Measurements from ENCODE around the gene CFAP100. TPM values are rescaled to one million over a fixed set of nuclear protein-coding genes. Genes with fewer than 3 reads are reported as not detected.
A peak's percentile ranks its signal among the peaks of the same experiment; 100 is the strongest.

The CFAP100 gene
- 3.9 TPM for polyA plus RNA-seq (2013, experiment 1 of 2)
- 2.8 TPM for polyA plus RNA-seq (2013, experiment 2 of 2)

DNA sequence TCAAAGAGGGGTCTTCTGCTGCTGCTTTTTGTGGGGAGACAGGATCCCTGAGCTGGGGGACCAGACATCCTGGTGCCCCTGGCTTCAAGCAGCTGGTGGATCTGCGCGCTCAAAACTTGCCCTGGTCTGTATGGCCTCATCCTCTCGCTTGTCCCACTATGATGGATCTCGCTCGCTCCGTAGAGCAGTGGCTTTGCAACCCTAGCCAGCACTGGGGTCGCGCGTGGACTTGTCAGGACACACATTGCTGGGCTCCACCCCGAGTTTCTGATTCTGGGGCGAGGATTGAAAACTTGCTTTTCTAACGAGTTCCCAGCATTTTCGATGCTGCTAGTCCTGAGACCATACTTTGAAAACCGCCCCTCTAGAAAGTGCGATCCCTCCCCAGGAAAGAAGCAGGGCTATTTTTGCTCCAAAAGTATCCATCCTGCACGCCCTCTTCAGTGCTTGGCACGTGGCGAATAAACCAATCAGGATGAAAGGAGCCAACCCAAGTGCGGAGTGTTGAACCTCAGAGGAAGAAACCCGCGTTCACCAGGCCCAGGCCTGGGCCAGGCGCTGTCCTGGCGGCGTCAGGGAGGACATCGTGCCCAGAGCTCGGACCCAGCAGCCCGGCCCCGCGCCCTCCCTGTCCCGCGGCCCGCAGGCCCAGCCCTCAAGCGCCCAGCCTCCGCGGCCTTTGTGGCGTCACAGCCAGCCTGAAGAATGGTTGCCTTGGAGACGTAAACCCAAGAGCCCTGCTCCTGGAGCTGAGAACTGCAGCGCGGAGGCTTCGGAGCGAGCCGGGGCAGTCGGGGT is at the start of gene CFAP100:
CFAP100 (plus strand) TSS at position 731 of the 798 bp plus-strand sequence. CDS start 1,092 bp downstream, outside the sequence.
- H3K27ac ChIP-seq (replicated peaks; ENCODE audit: low read length) = no peak within 1 kb of the TSS
- H3K27me3 ChIP-seq (ENCODE audit: control insufficient read depth in 3 of 3, insufficient read depth in 3 of 3, low read depth in 1 of 3, low read length in 3 of 3) = peaks cover 0 to 59% (median 8%) of the 10 kb centered on the region in 3 experiments

DNA sequence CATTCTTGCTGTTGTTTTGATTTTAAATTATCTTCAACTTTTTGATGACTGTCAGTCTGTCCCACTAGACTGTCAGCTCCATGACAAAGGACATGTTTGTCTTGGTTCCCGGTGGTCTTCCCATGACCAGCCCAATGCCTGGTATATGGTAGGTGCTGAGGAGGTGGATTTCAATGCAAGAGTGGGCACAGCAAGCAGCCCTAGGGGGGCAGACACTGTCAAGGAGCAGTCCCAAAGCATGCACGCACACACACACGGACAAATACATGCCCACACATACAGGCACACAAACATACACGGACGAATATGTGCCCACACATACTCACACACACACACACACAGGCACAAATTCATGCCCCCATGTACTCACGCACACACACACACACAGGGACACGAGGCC is 49.5 kb upstream of the CFAP100 start:
- peak overlapping the region; percentile 51 for H3K9ac ChIP-seq (ENCODE audit: low read depth, low read length, poor library complexity)
- no peak overlapping the region for H2BK15ac ChIP-seq (ENCODE audit: low read length)
- DNase-seq (ENCODE audit: low spot score) = no peak
- no peak overlapping the region for H4K8ac ChIP-seq (ENCODE audit: low read depth, low read length)
- no peak overlapping the region for H3K27ac ChIP-seq (replicated peaks; ENCODE audit: low read length)
- peaks cover 2% of the 10 kb centered on the region for H3K79me1 ChIP-seq (ENCODE audit: low read depth, low read length)
- H3K27me3 ChIP-seq (ENCODE audit: control insufficient read depth in 3 of 3, insufficient read depth in 3 of 3, low read depth in 1 of 3, low read length in 3 of 3) = no peaks in the 10 kb centered on the region
- H4K91ac ChIP-seq (ENCODE audit: low read depth, low read length, poor library complexity) = no peak overlapping the region
- no peak overlapping the region for H2BK5ac ChIP-seq (ENCODE audit: low read length)
- no peak overlapping the region for H2BK12ac ChIP-seq (ENCODE audit: low read length)
- H2AK5ac ChIP-seq (ENCODE audit: low read depth, low read length) = peak overlapping the region; percentile 40
- no peak overlapping the region for H2AFZ ChIP-seq (ENCODE audit: low read length)
- peak overlapping the region; percentile 71 for H3K23ac ChIP-seq (ENCODE audit: low read depth, low read length, poor library complexity)
- H3K9me3 ChIP-seq (replicated peaks in 1 of 2; ENCODE audit: control insufficient read depth in 2 of 2, insufficient read depth in 1 of 2, low read depth in 1 of 2, low read length in 2 of 2) = no peaks in the 10 kb centered on the region
- H3K36me3 ChIP-seq (replicated peaks in 1 of 2; ENCODE audit: control insufficient read depth in 2 of 2, insufficient read depth in 2 of 2, low read length in 2 of 2) = no peaks in the 10 kb centered on the region
- WGBS, 2 donors (ENCODE audit: extremely low coverage in 2 of 2, insufficient read length in 2 of 2, insufficient replicate concordance in 1 of 2) = no CpG with 5 or more reads among the region's 7 CpGs
- H3K4me1 ChIP-seq (ENCODE audit: control insufficient read depth in 2 of 2, insufficient read depth in 1 of 2, low read depth in 1 of 2, low read length in 2 of 2) = peaks cover 0 to 5% of the 10 kb centered on the region in 2 donors
- H3K4me2 ChIP-seq (ENCODE audit: insufficient read depth, low read length, poor library complexity, severe bottlenecking) = no peak overlapping the region
- peak overlapping the region; percentile 78 for H3K14ac ChIP-seq (ENCODE audit: low read length)
- H3K18ac ChIP-seq (ENCODE audit: low read length) = peak overlapping the region; percentile 32
- H2BK120ac ChIP-seq (ENCODE audit: low read depth, low read length) = no peak overlapping the region
- no peak overlapping the region for H3K4ac ChIP-seq (ENCODE audit: low read length)
- H3K4me3 ChIP-seq (ENCODE audit: low read length in 2 of 2) = no peak overlapping the region

More for the DNA sequence above, at the start of gene CFAP100:
- H3K4ac ChIP-seq (ENCODE audit: low read length) = no peak within 1 kb of the TSS
- peak within 1 kb of the TSS; percentile 98 for H3K18ac ChIP-seq (ENCODE audit: low read length)
- H3K14ac ChIP-seq (ENCODE audit: low read length) = peak within 1 kb of the TSS; percentile 48
- no peaks in the 10 kb centered on the region for H3K79me1 ChIP-seq (ENCODE audit: low read depth, low read length)
- peak within 1 kb of the TSS; percentile 93 for H2AFZ ChIP-seq (ENCODE audit: low read length)
- no CpG with 5 or more reads among the region's 43 CpGs for WGBS, 2 donors (ENCODE audit: extremely low coverage in 2 of 2, insufficient read length in 2 of 2, insufficient replicate concordance in 1 of 2)
- peaks cover 8 to 16% of the 10 kb centered on the region in 2 donors for H3K4me1 ChIP-seq (ENCODE audit: control insufficient read depth in 2 of 2, insufficient read depth in 1 of 2, low read depth in 1 of 2, low read length in 2 of 2)
- no peaks in the 10 kb centered on the region for H3K9me3 ChIP-seq (replicated peaks in 1 of 2; ENCODE audit: control insufficient read depth in 2 of 2, insufficient read depth in 1 of 2, low read depth in 1 of 2, low read length in 2 of 2)
- H4K91ac ChIP-seq (ENCODE audit: low read depth, low read length, poor library complexity) = no peak within 1 kb of the TSS
- H2BK12ac ChIP-seq (ENCODE audit: low read length) = peak within 1 kb of the TSS; percentile 53
- peak within 1 kb of the TSS; percentile 88 for H2BK15ac ChIP-seq (ENCODE audit: low read length)
- H3K9ac ChIP-seq (ENCODE audit: low read depth, low read length, poor library complexity) = peak within 1 kb of the TSS; percentile 54
- peak within 1 kb of the TSS; percentile 74 for H2AK5ac ChIP-seq (ENCODE audit: low read depth, low read length)
- H2BK120ac ChIP-seq (ENCODE audit: low read depth, low read length) = peak within 1 kb of the TSS; percentile 56
- H3K36me3 ChIP-seq (replicated peaks in 1 of 2; ENCODE audit: control insufficient read depth in 2 of 2, insufficient read depth in 2 of 2, low read length in 2 of 2) = no peaks in the 10 kb centered on the region
- H3K4me3 ChIP-seq (ENCODE audit: low read length in 2 of 2) = peak within 1 kb of the TSS; percentile 20 to 58
- H2BK5ac ChIP-seq (ENCODE audit: low read length) = no peak within 1 kb of the TSS
- peak; percentile 80 for DNase-seq (ENCODE audit: low spot score)
- H3K4me2 ChIP-seq (ENCODE audit: insufficient read depth, low read length, poor library complexity, severe bottlenecking) = peak within 1 kb of the TSS; percentile 64
- H4K8ac ChIP-seq (ENCODE audit: low read depth, low read length) = no peak within 1 kb of the TSS
- H3K23ac ChIP-seq (ENCODE audit: low read depth, low read length, poor library complexity) = no peak within 1 kb of the TSS

DNA sequence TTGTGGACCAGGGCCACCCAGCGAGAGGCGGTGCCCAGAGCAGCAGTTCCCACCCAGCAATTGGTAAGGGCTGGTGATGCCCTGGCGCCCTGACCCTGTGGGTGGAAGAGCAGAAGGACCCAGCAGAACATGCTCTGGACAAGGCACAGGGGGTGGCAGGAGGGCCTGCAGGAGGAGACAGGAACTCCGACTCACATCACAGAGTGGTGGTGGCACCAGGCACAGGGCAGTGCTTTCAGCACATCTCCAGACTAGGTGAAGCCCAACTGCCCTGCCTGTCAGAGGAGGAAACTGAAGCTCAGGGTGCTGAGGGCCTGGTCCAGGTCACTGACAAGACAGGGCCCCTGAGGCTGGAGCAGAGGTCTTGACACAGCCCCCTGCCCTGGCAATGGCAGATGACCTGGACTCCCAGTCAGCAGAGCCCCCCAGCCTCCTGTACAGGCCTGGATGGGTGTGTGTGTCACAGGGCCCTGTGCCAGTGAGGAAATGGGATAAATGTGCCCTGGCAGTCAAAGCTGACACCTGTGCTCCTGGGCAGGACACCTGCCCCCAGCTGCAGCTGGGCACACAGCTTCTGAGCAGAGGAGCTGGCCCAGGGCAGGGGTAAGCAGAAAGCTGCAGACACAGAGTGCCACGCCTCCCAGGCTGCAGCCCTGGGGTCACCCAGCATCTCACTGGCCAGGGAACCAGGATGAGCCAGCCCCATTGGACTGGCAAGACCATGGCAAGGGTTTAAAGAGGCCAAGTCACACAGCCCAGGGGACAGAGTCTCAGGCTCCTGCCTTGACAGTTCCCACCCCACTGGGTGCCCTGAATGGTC is 48.9 kb upstream of the CFAP100 start:
- no peak overlapping the region for H3K27ac ChIP-seq (replicated peaks; ENCODE audit: low read length)
- peak overlapping the region; percentile 51 for H3K9ac ChIP-seq (ENCODE audit: low read depth, low read length, poor library complexity)
- peaks cover 0 to 5% of the 10 kb centered on the region in 2 donors for H3K4me1 ChIP-seq (ENCODE audit: control insufficient read depth in 2 of 2, insufficient read depth in 1 of 2, low read depth in 1 of 2, low read length in 2 of 2)
- H3K27me3 ChIP-seq (ENCODE audit: control insufficient read depth in 3 of 3, insufficient read depth in 3 of 3, low read depth in 1 of 3, low read length in 3 of 3) = no peaks in the 10 kb centered on the region
- peaks cover 2% of the 10 kb centered on the region for H3K79me1 ChIP-seq (ENCODE audit: low read depth, low read length)
- peak overlapping the region; percentile 40 for H2AK5ac ChIP-seq (ENCODE audit: low read depth, low read length)
- DNase-seq (ENCODE audit: low spot score) = no peak
- H4K8ac ChIP-seq (ENCODE audit: low read depth, low read length) = no peak overlapping the region
- H3K9me3 ChIP-seq (replicated peaks in 1 of 2; ENCODE audit: control insufficient read depth in 2 of 2, insufficient read depth in 1 of 2, low read depth in 1 of 2, low read length in 2 of 2) = peaks cover 0 to 1% of the 10 kb centered on the region in 2 donors
- peak overlapping the region; percentile 71 for H3K23ac ChIP-seq (ENCODE audit: low read depth, low read length, poor library complexity)
- no peak overlapping the region for H4K91ac ChIP-seq (ENCODE audit: low read depth, low read length, poor library complexity)
- no peak overlapping the region for H3K4me2 ChIP-seq (ENCODE audit: insufficient read depth, low read length, poor library complexity, severe bottlenecking)
- H3K14ac ChIP-seq (ENCODE audit: low read length) = peak overlapping the region; percentile 78
- H3K4ac ChIP-seq (ENCODE audit: low read length) = no peak overlapping the region
- no peak overlapping the region for H3K4me3 ChIP-seq (ENCODE audit: low read length in 2 of 2)
- H3K18ac ChIP-seq (ENCODE audit: low read length) = no peak overlapping the region
- no peak overlapping the region for H2BK5ac ChIP-seq (ENCODE audit: low read length)
- no peak overlapping the region for H2BK15ac ChIP-seq (ENCODE audit: low read length)
- H3K36me3 ChIP-seq (replicated peaks in 1 of 2; ENCODE audit: control insufficient read depth in 2 of 2, insufficient read depth in 2 of 2, low read length in 2 of 2) = peaks cover 0 to 6% of the 10 kb centered on the region in 2 donors
- no peak overlapping the region for H2BK12ac ChIP-seq (ENCODE audit: low read length)
- WGBS, 2 donors (ENCODE audit: extremely low coverage in 2 of 2, insufficient read length in 2 of 2, insufficient replicate concordance in 1 of 2) = no CpG with 5 or more reads among the region's 5 CpGs
- no peak overlapping the region for H2BK120ac ChIP-seq (ENCODE audit: low read depth, low read length)
- H2AFZ ChIP-seq (ENCODE audit: low read length) = no peak overlapping the region

DNA sequence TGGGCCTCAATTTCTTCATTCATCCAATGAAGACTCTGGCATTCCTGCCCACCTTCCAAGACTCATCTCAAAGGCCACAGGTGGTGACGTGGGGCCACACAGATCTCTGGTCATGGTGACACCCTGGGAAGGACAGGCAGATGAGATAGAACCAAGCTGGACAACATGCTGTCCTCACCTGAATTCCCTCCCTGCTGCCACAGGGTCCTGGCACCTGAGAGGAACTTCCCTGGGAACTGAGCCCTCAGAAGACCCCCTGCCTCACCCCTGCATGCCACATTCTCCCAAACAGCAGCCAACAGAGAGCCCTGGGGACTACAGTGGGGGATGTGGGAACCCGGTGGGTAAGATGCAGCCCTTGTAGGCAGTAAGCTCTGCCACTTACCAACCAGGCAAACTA is 48.2 kb upstream of the CFAP100 start:
- H2BK15ac ChIP-seq (ENCODE audit: low read length) = no peak overlapping the region
- H3K79me1 ChIP-seq (ENCODE audit: low read depth, low read length) = peaks cover 2% of the 10 kb centered on the region
- no peak overlapping the region for H2AFZ ChIP-seq (ENCODE audit: low read length)
- no peak overlapping the region for H4K8ac ChIP-seq (ENCODE audit: low read depth, low read length)
- no peak overlapping the region for H2BK5ac ChIP-seq (ENCODE audit: low read length)
- H3K18ac ChIP-seq (ENCODE audit: low read length) = no peak overlapping the region
- H3K4me2 ChIP-seq (ENCODE audit: insufficient read depth, low read length, poor library complexity, severe bottlenecking) = no peak overlapping the region
- H3K9ac ChIP-seq (ENCODE audit: low read depth, low read length, poor library complexity) = no peak overlapping the region
- H2BK12ac ChIP-seq (ENCODE audit: low read length) = no peak overlapping the region
- peaks cover 0 to 1% of the 10 kb centered on the region in 2 donors for H3K9me3 ChIP-seq (replicated peaks in 1 of 2; ENCODE audit: control insufficient read depth in 2 of 2, insufficient read depth in 1 of 2, low read depth in 1 of 2, low read length in 2 of 2)
- no peak overlapping the region for H3K4me3 ChIP-seq (ENCODE audit: low read length in 2 of 2)
- H3K36me3 ChIP-seq (replicated peaks in 1 of 2; ENCODE audit: control insufficient read depth in 2 of 2, insufficient read depth in 2 of 2, low read length in 2 of 2) = peaks cover 0 to 9% of the 10 kb centered on the region in 2 donors
- H3K27ac ChIP-seq (replicated peaks; ENCODE audit: low read length) = no peak overlapping the region
- no peaks in the 10 kb centered on the region for H3K27me3 ChIP-seq (ENCODE audit: control insufficient read depth in 3 of 3, insufficient read depth in 3 of 3, low read depth in 1 of 3, low read length in 3 of 3)
- no peak overlapping the region for H3K4ac ChIP-seq (ENCODE audit: low read length)
- no peak overlapping the region for H2AK5ac ChIP-seq (ENCODE audit: low read depth, low read length)
- H3K23ac ChIP-seq (ENCODE audit: low read depth, low read length, poor library complexity) = no peak overlapping the region
- no peak overlapping the region for H3K14ac ChIP-seq (ENCODE audit: low read length)
- no peak overlapping the region for H2BK120ac ChIP-seq (ENCODE audit: low read depth, low read length)
- whole genome bisulfite sequencing, 2 donors (ENCODE audit: extremely low coverage in 2 of 2, insufficient read length in 2 of 2, insufficient replicate concordance in 1 of 2) = no CpG with 5 or more reads among the region's 2 CpGs
- DNase-seq (ENCODE audit: low spot score) = no peak
- H4K91ac ChIP-seq (ENCODE audit: low read depth, low read length, poor library complexity) = no peak overlapping the region
- peaks cover 0 to 5% of the 10 kb centered on the region in 2 donors for H3K4me1 ChIP-seq (ENCODE audit: control insufficient read depth in 2 of 2, insufficient read depth in 1 of 2, low read depth in 1 of 2, low read length in 2 of 2)
